WTC11 (cell line): ENCODE measurements around the gene C1orf87. TPM values are rescaled to one million over a fixed set of nuclear protein-coding genes. Genes with fewer than 3 reads are reported as not detected.

ENCODE experiments used
- ATAC-seq: fragments of 200-7000 bp; cut with Tn5 transposase; 2 replicates; pipeline ENCODE4 v1.10.0; 2021; ENCODE audit warnings: mild to moderate bottlenecking, moderate library complexity
- CTCF ChIA-PET: fragments of 300-600 bp; sonication (Branson Sonifier 250); formaldehyde crosslinking; loops from one replicate; lab custom pipeline; 2021; ENCODE audit warnings: antibody characterized with exemption; lab: Charles Lee
- POLR2A ChIA-PET: fragments of 350-600 bp; sonication (Branson Sonifier 250); formaldehyde crosslinking; loops from one replicate; lab custom pipeline; 2021; ENCODE audit warnings: antibody characterized with exemption; lab: Charles Lee
- DNase-seq: peaks from one replicate; pipeline ENCODE4 v3.0.0; 2021; ENCODE audit warnings: low spot score
- H3K27ac Mint-ChIP-seq: 2 replicates; pipeline ENCODE4 v1.8.0; 2021; ENCODE audit warnings: mixed read lengths
- H3K27me3 Mint-ChIP-seq: 2 replicates; pipeline ENCODE4 v1.8.0; 2021; ENCODE audit warnings: low read depth, mild to moderate bottlenecking, moderate library complexity, mixed read lengths
- H3K36me3 Mint-ChIP-seq: 2 replicates; pipeline ENCODE4 v1.8.0; 2021; ENCODE audit warnings: mixed read lengths
- H3K4me1 Mint-ChIP-seq: 2 replicates; pipeline ENCODE4 v1.8.0; 2022; ENCODE audit warnings: mixed read lengths
- H3K4me3 Mint-ChIP-seq: 2 replicates; pipeline ENCODE4 v1.8.0; 2021; ENCODE audit warnings: mild to moderate bottlenecking, moderate library complexity, mixed read lengths
- H3K9me3 Mint-ChIP-seq: 2 replicates; pipeline ENCODE4 v1.8.0; 2021; ENCODE audit warnings: mixed read lengths
- ATF1 ChIP-seq: sonication (generic); formaldehyde crosslinking; IDR thresholded peaks from 2 replicates; pipeline ENCODE4 v1.8.1; 2023; ENCODE audit warnings: mild to moderate bottlenecking, moderate library complexity, missing genetic modification reagents
- ATF2 ChIP-seq: sonication (generic); formaldehyde crosslinking; IDR thresholded peaks from 2 replicates; pipeline ENCODE4 v1.8.1; 2022; ENCODE audit warnings: low read depth, missing genetic modification reagents, borderline replicate concordance
- ATF3 ChIP-seq: sonication (generic); formaldehyde crosslinking; conservative IDR thresholded peaks from 2 replicates; pipeline ENCODE4 v1.8.1; 2022; ENCODE audit warnings: mild to moderate bottlenecking, missing genetic modification reagents
- CDX4 ChIP-seq: fragments of 250-450 bp; sonication (Bioruptor Pico); IDR thresholded peaks from 2 replicates; pipeline ENCODE4 v1.9.0; 2021; ENCODE audit warnings: moderate library complexity, mild to moderate bottlenecking, inconsistent platforms, borderline replicate concordance
- ETV6 ChIP-seq: sonication (generic); formaldehyde crosslinking; IDR thresholded peaks from 2 replicates; pipeline ENCODE4 v1.8.1; 2022; ENCODE audit warnings: mild to moderate bottlenecking, missing genetic modification reagents
- HMGA2 ChIP-seq: fragments of 250-450 bp; sonication (Bioruptor Pico); IDR thresholded peaks from 2 replicates; pipeline ENCODE4 v1.4.0; 2021; ENCODE audit warnings: mild to moderate bottlenecking, moderate library complexity
- JAZF1 ChIP-seq: fragments of 250-450 bp; sonication (Bioruptor Pico); IDR thresholded peaks from 2 replicates; pipeline ENCODE4 v1.9.0; 2021; ENCODE audit warnings: moderate library complexity, mild to moderate bottlenecking, inconsistent platforms
- KAT7 ChIP-seq: sonication (generic); formaldehyde crosslinking; IDR thresholded peaks from 2 replicates; pipeline ENCODE4 v1.8.1; 2023; ENCODE audit warnings: missing genetic modification reagents, mild to moderate bottlenecking, borderline replicate concordance
- NFE2L1 ChIP-seq: sonication (generic); formaldehyde crosslinking; IDR thresholded peaks from 2 replicates; pipeline ENCODE4 v1.8.1; 2023; ENCODE audit warnings: missing genetic modification reagents
- NR3C1 ChIP-seq: sonication (generic); formaldehyde crosslinking; conservative IDR thresholded peaks from 2 replicates; pipeline ENCODE4 v1.8.1; 2023; ENCODE audit warnings: low read depth, mild to moderate bottlenecking, missing genetic modification reagents
- OVOL2 ChIP-seq: fragments of 250-450 bp; sonication (Bioruptor Pico); IDR thresholded peaks from 2 replicates; pipeline ENCODE4 v1.9.0; 2021; ENCODE audit warnings: mild to moderate bottlenecking, borderline replicate concordance
- PREB ChIP-seq: sonication (generic); formaldehyde crosslinking; IDR thresholded peaks from 2 replicates; pipeline ENCODE4 v1.8.1; 2022; ENCODE audit warnings: mild to moderate bottlenecking, missing genetic modification reagents, moderate library complexity, borderline replicate concordance
- SMAD4 ChIP-seq: sonication (generic); formaldehyde crosslinking; IDR thresholded peaks from 2 replicates; pipeline ENCODE4 v1.8.0; 2022; ENCODE audit warnings: mild to moderate bottlenecking, missing genetic modification reagents
- TCF7 ChIP-seq: sonication (generic); formaldehyde crosslinking; IDR thresholded peaks from 2 replicates; pipeline ENCODE4 v1.8.0; 2022; ENCODE audit warnings: mild to moderate bottlenecking, low read depth, missing genetic modification reagents, moderate library complexity
- ZBTB43 ChIP-seq: sonication (generic); formaldehyde crosslinking; IDR thresholded peaks from 2 replicates; pipeline ENCODE4 v1.8.1; 2023; ENCODE audit warnings: mild to moderate bottlenecking, missing genetic modification reagents
- ZNF121 ChIP-seq: sonication (generic); formaldehyde crosslinking; IDR thresholded peaks from 2 replicates; pipeline ENCODE4 v1.8.0; 2023; ENCODE audit warnings: missing genetic modification reagents
- ZNF138 ChIP-seq: sonication (generic); formaldehyde crosslinking; conservative IDR thresholded peaks from 2 replicates; pipeline ENCODE4 v1.8.1; 2022; ENCODE audit warnings: mild to moderate bottlenecking, moderate library complexity, missing genetic modification reagents
- ZNF232 ChIP-seq: sonication (generic); formaldehyde crosslinking; IDR thresholded peaks from 2 replicates; pipeline ENCODE4 v1.8.0; 2022; ENCODE audit warnings: mild to moderate bottlenecking, missing genetic modification reagents
- ZNF425 ChIP-seq: fragments of 250-450 bp; sonication (Bioruptor Pico); conservative IDR thresholded peaks from 2 replicates; pipeline ENCODE4 v1.9.0; 2021; ENCODE audit warnings: mild to moderate bottlenecking
- total RNA-seq: library from RNA; stranded (reverse); gene quantifications from 3 replicates; pipeline ENCODE4 v1.2.3, GENCODE V29; 2021

C1orf87 gene
- total RNA-seq, 1 experiment from 2014 or later, result 0.22 TPM

GRCh38 chr1:59948990-59949389 is 124.6 kb downstream of the C1orf87 start:
- Mint-ChIP-seq H3K9me3 (no peaks in the 10 kb centered on the region), H3K27ac (no peak overlapping the region), H3K4me1 (no peaks in the 10 kb centered on the region), H3K36me3 (no peaks in the 10 kb centered on the region), H3K4me3 (no peak overlapping the region), H3K27me3 (no peaks in the 10 kb centered on the region)
- CTCF ChIA-PET, result interaction anchor here (1.8 to 2.3 kb wide), 2 partner anchors 22 to 70 kb away, joined by 8 to 11 read pairs; no protein-coding TSS in a partner anchor
- DNase-seq (no peak), ATAC-seq (no peak)
- POLR2A ChIA-PET, result no interaction called here
- TF ChIP-seq NFE2L1 (CRISPR knock-in tag) (no peak), NR3C1 (no peak), KAT7 (CRISPR knock-in tag) (no peak), ZBTB43 (CRISPR knock-in tag) (no peak), ETV6 (no peak), JAZF1 (CRISPR knock-in tag) (no peak), ZNF138 (CRISPR knock-in tag) (no peak), ATF2 (CRISPR knock-in tag) (no peak), ZNF121 (CRISPR knock-in tag) (no peak), OVOL2 (CRISPR knock-in tag) (no peak), PREB (CRISPR knock-in tag) (no peak), SMAD4 (CRISPR knock-in tag) (no peak), ZNF232 (CRISPR knock-in tag) (no peak), ATF1 (CRISPR knock-in tag) (no peak), ZNF425 (CRISPR knock-in tag) (no peak), CDX4 (no peak), HMGA2 (CRISPR knock-in tag) (no peak), ATF3 (CRISPR knock-in tag) (no peak), TCF7 (CRISPR knock-in tag) (no peak)
